ENCODE data around the gene CEP162. TPM values are rescaled to one million over a fixed set of nuclear protein-coding genes. Genes with fewer than 3 reads are reported as not detected.
"Not testable (repeated sequence)": the region's sequence is repeated elsewhere in the genome, so short reads cannot be mapped to it uniquely, and the experiment has no call there.

Gene CEP162
- total RNA-seq, 2 donors from 2014 or later: 6.8 to 7.1 TPM

- no peak overlapping the region for H3K27ac ChIP-seq
- no peaks in the 10 kb centered on the region for H3K36me3 ChIP-seq
- intact Hi-C loops (cut with DNase I): no loop called here
- DNase-seq: no peak
- no peaks in the 10 kb centered on the region for H3K9me3 ChIP-seq
- no peak overlapping the region for H3K9ac ChIP-seq (ENCODE audit: low read depth in 2 of 2, low read length in 2 of 2)
- H3K4me3 ChIP-seq: no peak overlapping the region
- TF ChIP-seq CTCF (IDR thresholded peaks at IDR 0.05): no peak
- no peaks in the 10 kb centered on the region for H3K4me1 ChIP-seq
- H3K27me3 ChIP-seq: no peaks in the 10 kb centered on the region
Observed at GRCh38 chr6:84089552-84089951, 137.9 kb downstream of the CEP162 start.

GRCh38 chr6:84089081-84089480, 138.4 kb downstream of the CEP162 start:
- no peak overlapping the region for H3K4me3 ChIP-seq
- H3K9ac ChIP-seq (ENCODE audit: low read depth in 2 of 2, low read length in 2 of 2): no peak overlapping the region
- intact Hi-C loops (cut with DNase I): no loop called here
- no peak overlapping the region for H3K27ac ChIP-seq
- no peak for DNase-seq
- TF ChIP-seq CTCF (IDR thresholded peaks at IDR 0.05): no peak
- H3K4me1 ChIP-seq: no peaks in the 10 kb centered on the region
- H3K36me3 ChIP-seq: no peaks in the 10 kb centered on the region
- H3K9me3 ChIP-seq: no peaks in the 10 kb centered on the region
- no peaks in the 10 kb centered on the region for H3K27me3 ChIP-seq

- Histone ChIP-seq H3K4me3 (no peak overlapping the region), H3K9ac (ENCODE audit: low read depth in 2 of 2, low read length in 2 of 2) (no peak overlapping the region), H3K9me3 (no peaks in the 10 kb centered on the region), H3K4me1 (no peaks in the 10 kb centered on the region), H3K27me3 (no peaks in the 10 kb centered on the region), H3K27ac (no peak overlapping the region), H3K36me3 (no peaks in the 10 kb centered on the region)
- intact Hi-C loops (cut with DNase I): no loop called here
- TF ChIP-seq CTCF (IDR thresholded peaks at IDR 0.05): no peak
- no peak for DNase-seq
Observed at GRCh38 chr6:84086545-84087429, 140.7 kb downstream of the CEP162 start.

- TF ChIP-seq CTCF (IDR thresholded peaks at IDR 0.05): no peak
Observed at GRCh38 chr6:84086056-84086455, 141.4 kb downstream of the CEP162 start.

GRCh38 chr6:84084705-84085104, 142.7 kb downstream of the CEP162 start:
- intact Hi-C loops (cut with DNase I); H3K9ac ChIP-seq (ENCODE audit: low read depth in 2 of 2, low read length in 2 of 2); H3K36me3 ChIP-seq; DNase-seq; H3K27me3 ChIP-seq; H3K4me1 ChIP-seq; H3K9me3 ChIP-seq; H3K27ac ChIP-seq; H3K4me3 ChIP-seq: not testable (repeated sequence)

More at GRCh38 chr6:84086056-84086455, 141.4 kb downstream of the CEP162 start:
- no peaks in the 10 kb centered on the region for H3K36me3 ChIP-seq
- no peaks in the 10 kb centered on the region for H3K27me3 ChIP-seq
- no peak overlapping the region for H3K27ac ChIP-seq
- DNase-seq: no peak
- no peak overlapping the region for H3K4me3 ChIP-seq
- no peak overlapping the region for H3K9ac ChIP-seq (ENCODE audit: low read depth in 2 of 2, low read length in 2 of 2)
- intact Hi-C loops (cut with DNase I): no loop called here
- no peaks in the 10 kb centered on the region for H3K9me3 ChIP-seq
- H3K4me1 ChIP-seq: no peaks in the 10 kb centered on the region

GRCh38 chr6:84082689-84083265, 144.7 kb downstream of the CEP162 start:
- TF ChIP-seq CTCF (IDR thresholded peaks at IDR 0.05): no peak
- Histone ChIP-seq H3K4me3 (no peak overlapping the region), H3K36me3 (no peaks in the 10 kb centered on the region), H3K27ac (no peak overlapping the region), H3K4me1 (no peaks in the 10 kb centered on the region), H3K27me3 (no peaks in the 10 kb centered on the region), H3K9me3 (no peaks in the 10 kb centered on the region), H3K9ac (ENCODE audit: low read depth in 2 of 2, low read length in 2 of 2) (no peak overlapping the region)
- intact Hi-C loops (cut with DNase I): no loop called here
- no peak for DNase-seq
